HG03442 (cell line): Measurements from ENCODE around the gene POU4F1.
"Not testable (repeated sequence)": the region's sequence is repeated elsewhere in the genome, so short reads cannot be mapped to it uniquely, and the experiment has no call there.

Experiments used
- ATAC-seq: cut with Tn5 transposase; IDR thresholded peaks from one replicate; pipeline ENCODE4 v1.9.1; 2021; ENCODE audit warnings: mild to moderate bottlenecking, moderate library complexity; ENCODE audit not compliant: unreplicated experiment

POU4F1 gene, protein sequence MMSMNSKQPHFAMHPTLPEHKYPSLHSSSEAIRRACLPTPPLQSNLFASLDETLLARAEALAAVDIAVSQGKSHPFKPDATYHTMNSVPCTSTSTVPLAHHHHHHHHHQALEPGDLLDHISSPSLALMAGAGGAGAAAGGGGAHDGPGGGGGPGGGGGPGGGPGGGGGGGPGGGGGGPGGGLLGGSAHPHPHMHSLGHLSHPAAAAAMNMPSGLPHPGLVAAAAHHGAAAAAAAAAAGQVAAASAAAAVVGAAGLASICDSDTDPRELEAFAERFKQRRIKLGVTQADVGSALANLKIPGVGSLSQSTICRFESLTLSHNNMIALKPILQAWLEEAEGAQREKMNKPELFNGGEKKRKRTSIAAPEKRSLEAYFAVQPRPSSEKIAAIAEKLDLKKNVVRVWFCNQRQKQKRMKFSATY

DNA sequence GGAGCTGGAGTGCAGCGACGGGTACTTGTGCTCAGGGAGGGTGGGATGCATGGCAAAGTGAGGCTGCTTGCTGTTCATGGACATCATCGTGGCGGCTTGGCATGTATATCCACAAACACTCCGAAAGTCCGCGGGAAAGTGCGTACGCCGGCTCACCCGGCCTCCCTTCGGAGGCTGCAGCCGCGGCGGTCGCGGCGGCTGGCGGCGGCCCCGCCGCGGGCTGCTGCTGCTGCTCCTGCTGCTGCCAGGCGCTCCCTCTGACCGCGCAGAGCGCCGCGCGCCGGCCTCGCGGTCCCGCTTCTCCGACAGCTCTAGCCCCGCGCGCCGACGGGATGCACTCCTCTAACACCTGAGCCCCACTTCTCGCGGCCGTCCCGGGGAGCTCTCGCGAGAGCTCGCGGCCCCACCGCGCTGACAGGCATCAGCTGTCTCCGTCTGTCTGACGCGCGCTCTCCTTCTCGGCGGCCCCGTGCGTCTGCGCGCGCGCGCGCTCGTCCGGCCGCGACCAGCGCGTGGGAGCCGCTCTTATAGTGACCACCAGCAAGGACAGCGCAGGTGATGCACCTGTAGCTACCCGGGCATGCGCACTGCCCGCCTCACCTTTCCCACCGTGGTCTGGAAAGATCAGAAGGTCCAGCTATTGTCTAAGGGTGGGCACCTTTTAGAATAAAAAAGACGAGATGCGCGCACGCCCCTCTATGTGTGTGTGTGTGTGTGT lies at the start of gene POU4F1:
TSS of gene POU4F1 (minus strand) at position 313 of the 718 bp plus-strand sequence. CDS start at position 87, 226 bp downstream.
- ATAC-seq = peak; percentile 81

DNA sequence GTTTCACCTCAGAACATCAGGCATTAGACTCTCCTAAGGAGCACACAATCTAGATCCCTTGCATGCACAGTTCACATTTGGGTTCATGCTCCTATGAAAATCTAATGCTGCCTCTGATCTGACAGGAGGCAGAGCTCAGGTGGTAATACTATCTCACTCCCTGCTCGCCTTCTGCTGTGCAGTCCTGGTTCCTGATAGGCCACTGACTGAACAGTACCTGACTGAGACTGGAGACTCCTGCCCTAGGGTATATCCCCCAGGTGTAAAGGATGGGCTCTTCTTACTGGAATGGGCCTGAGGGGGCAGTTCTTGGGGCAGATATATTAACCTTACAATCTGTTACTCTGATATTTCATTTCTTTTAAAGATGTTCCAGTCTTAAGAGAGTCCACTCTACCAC lies 49.3 kb upstream of the POU4F1 start:
- ATAC-seq = no peak

DNA sequence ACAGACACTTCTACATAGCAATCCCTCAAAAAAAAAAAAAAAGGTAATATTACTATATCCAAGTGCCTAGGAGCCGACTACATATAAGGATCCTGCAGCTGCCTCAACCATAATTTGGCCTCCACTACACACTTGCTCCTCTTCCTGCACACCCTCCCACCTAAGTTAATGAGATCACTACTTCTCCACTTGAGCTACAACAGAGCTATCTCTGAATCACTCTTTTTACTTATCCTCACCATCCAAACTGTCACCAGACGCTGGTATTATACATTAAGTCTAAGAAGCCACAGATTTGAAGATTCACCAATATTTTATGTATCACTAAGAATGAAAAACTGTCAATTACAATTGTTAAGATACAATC lies 47.3 kb upstream of the POU4F1 start:
- ATAC-seq = no peak

DNA sequence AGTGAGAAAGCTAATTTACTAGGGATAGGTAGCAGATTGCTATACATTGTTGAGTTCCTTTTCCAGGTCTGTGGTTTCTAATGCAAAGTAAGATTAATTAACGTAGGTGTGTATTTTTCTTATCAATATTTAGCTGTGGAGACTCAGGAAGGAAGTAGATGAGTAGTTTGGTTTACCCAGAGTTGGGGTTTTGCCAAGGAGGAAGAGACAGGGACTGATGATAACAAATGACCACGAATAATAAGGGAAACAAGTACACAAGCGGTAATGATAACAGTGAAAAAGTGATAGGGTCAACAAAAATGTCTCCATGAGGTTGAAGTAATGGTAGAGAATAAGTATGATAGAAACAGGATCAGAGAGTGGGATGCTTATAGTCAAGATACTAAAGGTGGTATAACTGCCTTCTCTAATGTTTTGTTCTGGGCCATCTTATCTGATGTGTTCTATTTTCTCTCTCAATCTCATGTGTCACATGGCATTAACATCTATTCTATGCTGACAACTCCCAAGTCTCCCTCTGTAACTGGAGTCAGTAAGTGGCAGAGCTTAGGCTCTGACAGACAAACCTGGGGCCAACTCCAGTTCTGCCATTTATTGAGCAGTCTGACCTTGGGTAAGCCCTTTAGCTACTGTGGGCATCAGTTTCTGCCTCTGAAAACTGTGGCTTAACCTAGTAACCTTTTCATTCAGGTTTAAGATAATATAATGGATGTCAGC lies 46.8 kb upstream of the POU4F1 start:
- no peak for ATAC-seq

DNA sequence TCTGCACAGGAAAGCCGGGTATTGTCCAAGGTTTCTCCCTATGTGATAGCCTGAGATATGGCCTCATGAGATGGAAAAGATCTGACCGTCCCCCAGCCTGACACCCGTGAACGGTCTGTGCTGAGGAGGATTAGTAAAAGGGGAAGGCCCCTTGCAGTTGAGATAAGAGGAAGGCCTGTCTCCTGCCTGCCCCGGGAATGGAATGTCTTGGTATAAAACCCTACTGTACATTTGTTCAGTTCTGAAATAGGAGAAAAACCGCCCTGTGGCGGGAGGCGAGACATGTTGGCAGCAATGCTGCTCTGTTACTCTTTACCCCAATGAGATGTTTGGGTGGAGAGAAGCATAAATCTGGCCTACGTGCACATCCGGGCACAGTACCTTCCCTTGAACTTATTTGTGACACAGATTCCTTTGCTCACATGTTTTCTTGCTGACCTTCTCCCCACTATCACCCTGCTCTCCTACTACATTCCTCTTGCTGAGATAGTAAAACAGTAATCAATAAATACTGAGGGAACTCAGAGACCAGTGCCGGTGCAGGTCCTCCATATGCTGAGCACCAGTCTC lies 43.8 kb upstream of the POU4F1 start:
- not testable (repeated sequence) for ATAC-seq

DNA sequence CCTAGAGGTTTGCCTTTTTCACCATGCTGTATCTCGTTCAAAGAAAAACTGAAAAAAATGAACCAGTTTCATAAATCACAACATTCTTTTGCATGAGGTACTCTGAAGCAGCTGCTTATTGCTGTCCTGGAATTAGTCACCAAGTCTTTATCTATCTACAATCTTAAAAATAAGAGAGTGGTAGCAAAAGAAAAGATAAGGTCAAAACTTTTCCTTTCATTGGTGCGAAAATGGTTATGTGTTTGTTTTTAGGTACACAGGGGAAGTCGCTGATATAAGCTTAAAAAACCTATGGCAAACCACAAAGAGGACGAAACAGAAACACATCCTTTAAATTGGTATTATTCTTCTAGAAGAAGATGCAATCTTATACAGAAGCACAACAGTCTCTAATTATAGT lies 34.9 kb upstream of the POU4F1 start:
- peak; percentile 75 for ATAC-seq

DNA sequence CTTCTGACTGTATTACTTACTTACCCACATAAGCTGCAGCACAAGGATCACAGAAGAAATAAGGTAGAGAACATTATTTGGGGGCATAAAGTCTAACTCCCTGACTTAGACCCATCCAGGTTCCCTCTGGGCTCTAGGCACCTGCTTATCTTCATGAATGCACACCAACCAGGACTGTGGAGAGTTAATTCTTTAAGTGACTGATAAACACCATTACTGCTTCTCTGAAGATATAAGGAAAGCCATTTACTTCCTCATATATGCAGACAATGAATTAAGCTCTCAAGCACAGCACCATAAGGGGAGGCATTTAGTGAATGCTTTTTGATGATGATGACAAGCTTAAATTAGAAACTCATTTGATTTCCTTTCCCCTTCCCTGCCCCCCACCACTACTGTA lies 33.1 kb upstream of the POU4F1 start:
- no peak for ATAC-seq

DNA sequence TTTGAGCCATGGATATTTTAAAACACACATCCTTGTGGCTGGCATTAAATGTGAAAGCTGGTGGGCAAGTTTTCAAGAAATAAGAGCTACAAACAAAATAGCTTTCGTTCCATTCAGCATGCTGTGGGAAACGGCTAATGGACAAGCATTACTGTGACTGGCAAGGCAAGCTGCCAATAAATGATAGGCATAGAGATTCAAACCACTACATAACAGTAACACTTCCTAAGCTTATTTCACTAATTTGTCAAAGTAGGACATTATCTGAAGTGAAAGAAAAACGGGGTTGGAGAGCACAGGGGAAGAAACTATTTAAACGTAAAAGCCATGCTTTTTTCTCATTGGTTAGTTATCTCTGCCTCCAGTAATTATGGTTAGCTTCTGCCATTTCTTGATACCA lies 29.6 kb upstream of the POU4F1 start:
- ATAC-seq = no peak

DNA sequence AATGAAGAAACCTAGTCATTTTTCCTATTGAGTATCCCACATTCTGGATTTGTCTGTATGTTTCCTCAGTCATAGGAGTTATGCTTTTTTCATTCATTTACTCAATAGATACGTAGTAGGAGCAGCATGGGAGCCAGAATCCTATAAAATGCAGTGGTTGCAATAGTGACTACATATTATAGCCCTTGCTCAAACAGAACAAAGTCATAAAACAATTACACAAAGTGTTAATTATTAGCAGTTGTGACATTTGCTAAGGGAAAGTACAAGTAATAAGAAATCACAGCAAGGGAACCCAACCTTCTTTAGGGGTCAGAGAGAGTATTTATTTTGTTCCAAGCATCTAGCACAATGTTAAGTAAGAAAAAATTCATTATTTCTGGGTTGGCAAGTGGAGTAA lies 27.7 kb upstream of the POU4F1 start:
- no peak for ATAC-seq

DNA sequence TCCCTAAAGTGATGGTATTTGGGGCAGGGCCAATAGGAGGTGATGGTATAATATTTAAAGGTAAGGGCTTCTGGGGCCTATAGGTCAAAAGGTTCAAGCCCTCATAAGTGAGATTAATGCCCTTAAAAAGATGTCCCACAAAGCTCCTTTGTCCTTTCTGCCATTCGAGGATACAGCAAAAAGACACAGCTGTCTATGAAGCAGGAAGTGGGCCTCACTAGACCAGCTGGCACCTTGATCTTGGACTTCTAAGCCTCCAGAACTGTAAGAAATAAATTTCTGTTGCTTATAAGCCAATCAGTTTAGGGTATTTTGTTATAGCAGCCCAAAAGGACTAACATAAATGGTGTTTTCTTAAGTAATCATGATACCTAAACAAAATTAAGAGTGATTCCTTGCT lies 27.2 kb upstream of the POU4F1 start:
- ATAC-seq = no peak

DNA sequence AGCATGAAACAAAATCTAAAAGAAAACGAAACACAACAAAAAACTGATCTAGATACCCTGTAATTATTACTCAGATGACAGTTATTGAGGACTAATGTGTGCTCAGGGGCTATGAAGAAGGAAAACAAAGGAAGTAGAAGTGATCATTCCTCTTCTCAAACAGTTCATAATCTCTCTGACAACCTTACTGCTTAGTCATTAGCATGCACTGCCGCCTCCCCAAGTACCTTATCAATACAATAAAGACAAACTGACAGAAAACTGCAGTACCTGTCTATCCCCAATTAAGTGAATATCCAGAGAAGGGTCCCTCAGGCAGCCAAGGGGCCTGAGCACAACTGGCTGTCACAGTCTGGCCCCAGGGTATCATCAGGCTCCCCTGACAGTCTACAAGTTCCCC lies 22.0 kb upstream of the POU4F1 start:
- ATAC-seq = no peak

DNA sequence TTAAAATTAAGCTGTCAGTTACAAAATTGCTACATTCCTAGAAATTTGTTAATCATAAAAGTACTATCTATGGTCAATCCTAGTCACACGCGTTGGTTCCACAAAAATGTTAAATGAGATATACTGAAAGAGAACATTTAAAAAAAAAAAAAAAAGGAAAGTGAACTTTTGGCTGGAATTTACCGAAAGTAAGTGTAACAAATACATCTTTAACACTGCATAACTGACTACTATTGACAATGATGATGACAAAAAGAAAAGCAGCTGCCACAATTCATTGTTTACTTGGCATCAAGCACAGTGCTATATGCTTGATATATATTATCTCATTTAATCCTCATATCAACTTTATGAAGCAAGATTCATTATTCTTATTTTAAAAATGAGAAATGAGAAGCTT lies 19.8 kb upstream of the POU4F1 start:
- no peak for ATAC-seq

DNA sequence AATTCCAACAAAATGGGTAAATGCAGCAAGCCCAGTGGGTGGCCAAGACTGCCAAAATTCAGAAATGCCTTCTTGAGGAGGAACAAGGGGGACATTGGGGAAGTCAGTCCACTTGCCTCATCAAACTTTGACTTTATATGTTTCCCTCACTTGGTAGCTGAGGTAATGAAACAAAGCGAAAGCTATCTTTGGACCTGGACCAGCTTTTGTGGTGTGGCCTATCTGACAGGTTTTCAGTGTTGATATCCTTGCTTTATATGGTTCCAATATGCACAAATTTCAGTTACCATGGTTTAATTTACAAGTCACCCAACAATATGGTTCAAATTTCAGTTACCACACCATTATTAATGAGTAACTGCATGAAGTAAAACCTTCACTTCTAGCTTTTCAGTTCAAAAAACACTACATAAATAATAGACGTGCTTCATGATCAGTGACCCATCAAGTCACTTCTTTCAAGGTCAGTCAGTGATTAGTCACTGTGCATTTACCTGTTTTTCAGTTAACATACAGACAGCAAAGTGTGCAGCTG lies 17.7 kb upstream of the POU4F1 start:
- ATAC-seq = no peak

DNA sequence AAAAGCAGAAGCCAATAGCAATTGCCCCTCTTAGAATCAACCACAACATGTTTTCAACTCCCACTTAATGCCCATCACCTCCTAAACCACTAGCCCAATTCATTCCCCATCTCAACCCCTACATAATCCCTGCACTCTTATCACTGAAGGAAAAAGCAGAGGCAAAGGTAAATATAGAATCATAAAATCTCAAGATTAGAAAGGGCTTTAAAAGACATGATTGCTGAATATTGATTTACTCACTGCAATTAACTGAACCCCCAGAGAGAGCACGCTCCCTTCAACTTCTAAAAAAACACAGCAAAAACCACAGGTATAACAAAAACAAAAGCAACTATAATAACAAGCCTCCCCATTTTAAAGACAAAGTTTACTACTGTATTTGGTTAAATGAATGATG lies 15.1 kb upstream of the POU4F1 start:
- no peak for ATAC-seq

DNA sequence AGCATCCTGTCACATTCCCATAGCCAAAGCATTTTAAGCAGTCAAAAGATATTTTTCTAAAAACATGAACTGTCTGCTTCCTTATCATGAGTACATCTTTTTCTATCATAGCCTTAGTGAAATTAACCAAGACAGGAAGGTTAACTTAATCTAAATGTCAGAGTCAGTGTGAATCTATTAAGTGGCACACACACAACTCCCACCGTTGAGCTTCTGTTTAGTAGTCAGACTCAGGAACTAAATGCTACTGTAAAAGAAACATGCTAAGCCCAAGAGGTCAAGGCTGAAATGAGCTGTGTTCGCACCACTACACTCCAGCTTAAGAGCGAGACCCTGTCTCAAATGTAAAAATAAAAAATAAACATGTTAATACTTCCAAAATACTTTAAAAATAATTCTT lies 7.7 kb upstream of the POU4F1 start:
- ATAC-seq = no peak

DNA sequence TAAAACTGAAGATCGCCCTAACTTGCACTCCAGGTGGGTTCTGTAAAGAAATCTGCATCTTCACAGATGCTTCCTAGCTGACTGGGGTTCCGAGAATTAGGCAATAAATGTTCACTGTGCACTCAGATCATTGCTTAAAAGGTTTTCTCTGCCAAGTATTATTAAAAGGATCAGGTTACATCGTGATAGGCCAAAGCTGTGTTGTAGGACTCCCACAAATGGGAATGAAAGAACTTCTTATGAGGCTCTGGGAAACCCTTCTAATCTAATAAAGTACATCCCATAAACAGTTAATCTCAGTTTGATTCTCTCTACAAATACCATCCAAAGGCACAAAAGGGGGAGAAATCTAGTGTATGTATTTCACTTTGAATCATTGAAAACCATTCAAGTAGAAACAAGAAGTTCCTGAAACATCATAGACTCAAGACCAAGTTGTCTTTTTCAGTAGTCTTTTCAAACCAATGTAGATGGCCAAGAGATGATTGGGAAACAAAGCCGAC lies 7.1 kb upstream of the POU4F1 start:
- ATAC-seq = no peak

DNA sequence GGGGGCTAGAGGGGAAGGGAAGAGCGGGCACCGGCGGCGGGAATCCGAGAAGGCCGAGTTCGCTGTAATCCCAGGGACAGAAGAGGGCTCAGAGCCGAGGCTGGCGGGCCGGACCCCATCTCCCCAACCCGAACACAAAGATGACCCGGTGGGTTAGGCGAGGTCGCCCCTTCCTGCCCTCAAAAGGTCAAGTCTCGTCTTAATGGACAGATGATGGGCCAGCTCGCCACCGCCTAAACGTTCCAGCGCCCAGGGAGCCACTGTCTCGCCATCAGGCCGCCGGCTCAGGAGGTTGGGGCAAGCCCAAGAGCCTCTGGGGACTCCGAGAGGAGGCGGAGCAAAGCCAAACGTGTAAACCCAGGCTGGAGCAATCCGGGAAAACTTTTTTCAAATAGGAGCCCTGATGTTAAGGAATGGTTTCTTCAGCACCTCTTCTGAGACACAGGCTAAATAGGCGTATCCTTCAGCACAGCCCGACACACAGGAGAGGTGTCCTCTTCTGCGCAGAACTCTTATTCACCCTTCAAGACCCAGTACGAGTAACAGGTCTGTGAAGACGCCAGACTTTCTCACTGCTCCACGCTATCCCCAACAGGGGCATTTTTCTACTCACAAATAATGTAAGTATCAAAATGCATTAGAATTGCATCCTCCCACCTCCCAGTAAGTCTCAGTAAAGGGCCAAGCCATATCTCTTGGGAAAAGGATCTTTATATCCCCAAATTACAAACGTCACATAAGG lies 6.3 kb upstream of the POU4F1 start:
- no peak for ATAC-seq

DNA sequence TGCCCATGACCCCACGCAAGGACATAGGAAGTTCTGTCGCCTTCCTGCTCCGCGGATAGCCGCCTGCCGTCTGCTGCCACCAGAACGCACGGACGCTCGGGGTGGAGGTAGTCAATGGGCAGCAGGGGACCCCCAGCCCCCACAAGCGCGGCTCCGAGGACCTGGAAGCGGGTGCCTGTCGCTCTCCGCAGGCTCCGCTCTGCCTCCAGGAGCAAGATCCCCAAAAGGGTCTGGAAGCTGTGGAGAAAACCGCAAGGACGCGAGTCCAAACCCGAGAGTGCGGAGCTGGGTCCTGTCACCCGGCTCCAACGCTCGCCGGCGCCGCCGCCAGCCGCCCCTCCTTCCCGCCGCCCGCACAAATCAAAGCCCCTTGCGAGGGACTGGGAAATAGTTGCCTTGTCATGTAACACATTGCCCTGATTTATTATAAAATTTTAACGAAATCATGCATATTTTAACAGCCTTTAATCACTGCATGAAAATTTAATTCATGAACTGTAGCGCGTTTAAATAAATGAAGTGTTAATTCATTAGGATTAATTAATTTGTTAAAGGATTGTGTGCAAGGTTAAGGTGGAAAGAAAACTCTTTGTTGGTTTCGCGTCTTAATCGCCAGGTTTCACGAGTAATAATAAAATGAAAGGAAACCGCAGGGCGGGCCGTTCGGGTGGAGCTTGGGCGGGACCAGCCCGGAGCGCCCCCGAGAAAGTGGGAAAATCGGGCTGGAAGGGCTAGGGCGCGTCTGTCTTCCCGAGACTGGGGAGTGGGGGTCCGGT lies 5.5 kb upstream of the POU4F1 start:
- no peak for ATAC-seq

DNA sequence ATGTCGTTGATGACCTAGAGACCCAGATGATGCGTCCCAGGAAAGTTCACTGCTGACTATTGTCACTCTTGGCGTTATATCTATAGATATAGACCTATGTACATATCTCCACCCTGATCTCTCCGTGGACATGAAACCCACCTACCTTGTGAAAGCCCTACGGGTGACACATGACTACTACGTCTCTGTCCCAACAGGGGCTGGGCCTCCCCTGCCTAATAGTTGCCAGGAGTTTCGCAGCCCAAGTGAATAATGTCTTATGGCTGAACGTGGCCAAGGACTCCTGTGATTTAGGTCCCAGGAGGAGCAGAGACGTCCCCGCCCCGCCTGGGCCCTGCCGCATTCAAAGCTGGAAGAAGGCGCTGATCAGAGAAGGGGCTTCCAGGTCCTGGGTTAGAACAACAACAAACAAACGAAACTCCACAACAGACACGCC lies 4.9 kb upstream of the POU4F1 start:
- ATAC-seq = no peak
